Adrenal gland (tissue), 5 donors: ENCODE data around the gene CBLC.

Experiments
- POLR2A ChIP-seq, 2 donors: fragments of 450-650 bp; IDR thresholded peaks; one replicate each; pipeline ENCODE4 v1.6.1; 2017; ENCODE audit warnings: antibody characterized with exemption in 2 of 2, mild to moderate bottlenecking in 2 of 2, moderate library complexity in 1 of 2
- TF ChIP-seq, protein P1 (sequence below), 6 experiments: fragments of 450-650 bp in 4 of 6; fragments of 200-600 bp in 2 of 6; sonication (generic) in 1 of 6; IDR thresholded peaks; 1 replicate in 5 of 6; 2 replicates in 1 of 6; pipeline versions ENCODE4 v1.5.1 to v1.8.0; 2016 to 2021; ENCODE audit warnings: antibody characterized with exemption in 6 of 6, mild to moderate bottlenecking in 2 of 6, moderate library complexity in 1 of 6
- donor health status: DM: no; HTN: no; CAD: no.

DNA sequence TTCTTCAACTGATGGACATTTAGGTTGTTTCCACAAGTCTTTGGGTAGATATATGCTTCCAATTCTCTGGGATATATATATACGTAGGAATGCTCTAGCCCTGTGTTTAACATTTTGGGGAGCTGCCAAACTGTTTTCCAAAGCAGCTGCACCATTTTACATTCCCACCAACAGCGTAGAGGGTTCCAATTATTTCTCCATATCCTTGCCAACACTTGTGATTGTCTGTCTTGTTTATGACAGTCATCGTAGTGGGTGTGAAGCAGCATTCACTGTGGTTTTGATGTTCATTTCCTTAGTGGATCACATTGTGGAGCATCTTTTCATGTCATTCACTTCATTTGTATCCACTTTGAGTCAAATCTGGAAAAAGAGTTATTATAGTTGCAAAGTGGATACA, 4.7 kb upstream of the CBLC start:
- TF ChIP-seq POLR2A (IDR thresholded peaks at IDR 0.05), result no peak
- TF ChIP-seq, protein P1, sequence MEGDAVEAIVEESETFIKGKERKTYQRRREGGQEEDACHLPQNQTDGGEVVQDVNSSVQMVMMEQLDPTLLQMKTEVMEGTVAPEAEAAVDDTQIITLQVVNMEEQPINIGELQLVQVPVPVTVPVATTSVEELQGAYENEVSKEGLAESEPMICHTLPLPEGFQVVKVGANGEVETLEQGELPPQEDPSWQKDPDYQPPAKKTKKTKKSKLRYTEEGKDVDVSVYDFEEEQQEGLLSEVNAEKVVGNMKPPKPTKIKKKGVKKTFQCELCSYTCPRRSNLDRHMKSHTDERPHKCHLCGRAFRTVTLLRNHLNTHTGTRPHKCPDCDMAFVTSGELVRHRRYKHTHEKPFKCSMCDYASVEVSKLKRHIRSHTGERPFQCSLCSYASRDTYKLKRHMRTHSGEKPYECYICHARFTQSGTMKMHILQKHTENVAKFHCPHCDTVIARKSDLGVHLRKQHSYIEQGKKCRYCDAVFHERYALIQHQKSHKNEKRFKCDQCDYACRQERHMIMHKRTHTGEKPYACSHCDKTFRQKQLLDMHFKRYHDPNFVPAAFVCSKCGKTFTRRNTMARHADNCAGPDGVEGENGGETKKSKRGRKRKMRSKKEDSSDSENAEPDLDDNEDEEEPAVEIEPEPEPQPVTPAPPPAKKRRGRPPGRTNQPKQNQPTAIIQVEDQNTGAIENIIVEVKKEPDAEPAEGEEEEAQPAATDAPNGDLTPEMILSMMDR (IDR thresholded peaks at IDR 0.05), result no peak
